ENCODE measurements around the gene PKNOX2.

DNA sequence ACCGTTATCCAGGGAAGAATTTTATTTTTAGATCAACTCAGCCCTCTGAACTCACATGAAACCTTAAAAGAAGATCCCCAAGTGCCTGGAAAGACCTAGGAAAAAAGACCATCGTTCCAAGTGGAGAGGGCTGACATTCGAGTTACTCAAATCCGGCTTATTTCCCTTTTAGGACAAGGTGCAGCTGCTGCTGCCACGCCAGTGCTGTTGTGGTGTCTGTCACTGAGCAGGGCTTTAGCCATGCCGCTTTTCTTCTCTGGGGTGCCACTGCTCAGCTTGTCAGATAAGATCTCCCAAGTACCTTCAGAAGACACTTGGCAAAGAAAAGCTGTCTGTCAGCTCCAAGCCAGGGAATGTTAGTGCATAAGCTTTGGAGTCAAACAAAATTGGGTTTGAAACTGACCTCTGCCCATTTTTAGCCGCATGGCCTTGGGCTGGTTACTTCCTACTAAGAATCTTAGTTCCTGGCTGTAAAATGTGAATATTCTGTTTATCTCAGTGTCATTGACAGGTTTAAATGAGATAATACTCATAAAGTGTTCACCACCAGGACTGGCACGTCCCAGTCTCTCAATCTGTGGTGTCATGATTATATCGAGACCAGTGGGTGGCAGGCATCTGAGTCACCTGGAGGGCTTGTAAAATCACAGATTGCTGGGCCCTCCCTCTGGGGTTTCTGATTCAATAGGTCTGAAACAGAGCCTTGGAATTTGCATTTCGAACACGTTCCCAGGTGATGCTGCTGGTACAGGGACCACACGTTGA lies 117.5 kb downstream of the PKNOX2 start:
- TF ChIP-seq POLR2A (IDR thresholded peaks at IDR 0.05) = no peak
- TF ChIP-seq, protein P1, sequence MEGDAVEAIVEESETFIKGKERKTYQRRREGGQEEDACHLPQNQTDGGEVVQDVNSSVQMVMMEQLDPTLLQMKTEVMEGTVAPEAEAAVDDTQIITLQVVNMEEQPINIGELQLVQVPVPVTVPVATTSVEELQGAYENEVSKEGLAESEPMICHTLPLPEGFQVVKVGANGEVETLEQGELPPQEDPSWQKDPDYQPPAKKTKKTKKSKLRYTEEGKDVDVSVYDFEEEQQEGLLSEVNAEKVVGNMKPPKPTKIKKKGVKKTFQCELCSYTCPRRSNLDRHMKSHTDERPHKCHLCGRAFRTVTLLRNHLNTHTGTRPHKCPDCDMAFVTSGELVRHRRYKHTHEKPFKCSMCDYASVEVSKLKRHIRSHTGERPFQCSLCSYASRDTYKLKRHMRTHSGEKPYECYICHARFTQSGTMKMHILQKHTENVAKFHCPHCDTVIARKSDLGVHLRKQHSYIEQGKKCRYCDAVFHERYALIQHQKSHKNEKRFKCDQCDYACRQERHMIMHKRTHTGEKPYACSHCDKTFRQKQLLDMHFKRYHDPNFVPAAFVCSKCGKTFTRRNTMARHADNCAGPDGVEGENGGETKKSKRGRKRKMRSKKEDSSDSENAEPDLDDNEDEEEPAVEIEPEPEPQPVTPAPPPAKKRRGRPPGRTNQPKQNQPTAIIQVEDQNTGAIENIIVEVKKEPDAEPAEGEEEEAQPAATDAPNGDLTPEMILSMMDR (IDR thresholded peaks at IDR 0.05) = no peak
